PC-9 (cell line): ENCODE results near the gene LRRC46. TPM values are rescaled to one million over a fixed set of nuclear protein-coding genes. Genes with fewer than 3 reads are reported as not detected.

Experiments used
- BruUV-seq: library from RNA; stranded (reverse); fragments of 400-500 nt; replicated peaks from 2 replicates; lab custom pipeline; 2021; lab: Mats Ljungman, UMichigan
- CTCF ChIA-PET: fragments of 300-600 bp; sonication (Branson Sonifier 250); formaldehyde crosslinking; loops from one replicate; lab custom pipeline; 2022; ENCODE audit warnings: antibody characterized with exemption; lab: Charles Lee
- POLR2A ChIA-PET: fragments of 300-600 bp; sonication (Branson Sonifier 250); formaldehyde crosslinking; loops from one replicate; lab custom pipeline; 2022; ENCODE audit warnings: antibody characterized with exemption; ENCODE audit not compliant: unreplicated experiment; lab: Charles Lee
- DNase-seq, 2 experiments: peaks; one replicate each; pipeline versions ENCODE4 v3.0.0 to v3.0.0-alpha.2; 2015 to 2022; ENCODE audit warnings: mixed read lengths in 1 of 2
- H2AFZ ChIP-seq: fragments of 200-600 bp; sonication (generic); 2 replicates; pipeline ENCODE4 v1.8.1; 2017; ENCODE audit warnings: antibody characterized with exemption
- H3F3A ChIP-seq: fragments of 200-600 bp; sonication (generic); 2 replicates; pipeline ENCODE4 v1.8.1; 2017; ENCODE audit warnings: antibody characterized with exemption, mild to moderate bottlenecking, low read depth; ENCODE audit not compliant: insufficient read depth
- H3K27ac ChIP-seq: fragments of 200-600 bp; sonication (generic); 2 replicates; pipeline ENCODE4 v1.6.1; 2016; ENCODE audit warnings: mixed run types
- H3K27me3 ChIP-seq: fragments of 200-600 bp; sonication (generic); 2 replicates; pipeline ENCODE4 v1.6.1; 2016; ENCODE audit warnings: low read depth, mixed run types; ENCODE audit not compliant: insufficient read depth
- H3K36me3 ChIP-seq: fragments of 200-600 bp; sonication (generic); 2 replicates; pipeline ENCODE4 v1.6.1; 2016; ENCODE audit warnings: low read depth, mixed run types
- H3K4me1 ChIP-seq: fragments of 200-600 bp; sonication (generic); replicated peaks from 2 replicates; pipeline ENCODE4 v1.6.1; 2016; ENCODE audit warnings: mixed run types; ENCODE audit not compliant: insufficient read depth
- H3K4me2 ChIP-seq: fragments of 200-600 bp; sonication (generic); 2 replicates; pipeline ENCODE4 v1.6.1; 2017; ENCODE audit warnings: mixed run types
- H3K4me3 ChIP-seq: fragments of 200-600 bp; sonication (generic); 2 replicates; pipeline ENCODE4 v1.6.1; 2016; ENCODE audit warnings: mixed run types
- H3K79me2 ChIP-seq: fragments of 200-600 bp; sonication (generic); 2 replicates; pipeline ENCODE4 v1.6.1; 2017; ENCODE audit warnings: low read depth, mixed run types
- H3K9me2 ChIP-seq: fragments of 200-600 bp; sonication (generic); 2 replicates; pipeline ENCODE4 v1.8.1; 2017; ENCODE audit warnings: mild to moderate bottlenecking; ENCODE audit not compliant: insufficient read depth
- H3K9me3 ChIP-seq: fragments of 200-600 bp; sonication (generic); 2 replicates; pipeline ENCODE4 v1.8.1; 2016; ENCODE audit warnings: low read depth; ENCODE audit not compliant: insufficient read depth
- H4K20me1 ChIP-seq: fragments of 200-600 bp; sonication (generic); 2 replicates; pipeline ENCODE4 v1.8.1; 2017; ENCODE audit not compliant: insufficient read depth
- EZH2 ChIP-seq: fragments of 200-600 bp; sonication (generic); IDR thresholded peaks from 2 replicates; pipeline ENCODE4 v1.8.0; 2017; ENCODE audit warnings: antibody characterized with exemption, low read depth
- intact Hi-C: fragments of 100-400 bp; cut with micrococcal nuclease; formaldehyde crosslinking; loops from one replicate; pipeline ENCODE4 v1.10.0; 2022; ENCODE audit not compliant: unreplicated experiment
- total RNA-seq: library from RNA; stranded (reverse); gene quantifications from 2 replicates; pipeline ENCODE4 v1.2.3, GENCODE V29; 2021
- TF ChIP-seq, protein P1 (sequence below): fragments of 200-600 bp; sonication (generic); conservative IDR thresholded peaks from 2 replicates; pipeline ENCODE4 v1.6.1; 2017; ENCODE audit warnings: mixed run types, antibody characterized with exemption, mild to moderate bottlenecking, moderate library complexity

The LRRC46 gene
- total RNA-seq, 1 experiment from 2014 or later, result 1.9 TPM

GRCh38 chr17:47871048-47871447, 39.6 kb downstream of the LRRC46 start:
- H3K27ac ChIP-seq, result no peak overlapping the region
- no peaks in the 10 kb centered on the region for H4K20me1 ChIP-seq
- H3K36me3 ChIP-seq, result no peaks in the 10 kb centered on the region
- intact Hi-C loops, result no loop called here
- H3K9me2 ChIP-seq, result no peaks in the 10 kb centered on the region
- H3F3A ChIP-seq, result peaks cover 11% of the 10 kb centered on the region
- no peak for DNase-seq
- H3K4me2 ChIP-seq, result no peak overlapping the region
- H2AFZ ChIP-seq, result no peak overlapping the region
- TF ChIP-seq EZH2, result no peak
- TF ChIP-seq, protein P1, sequence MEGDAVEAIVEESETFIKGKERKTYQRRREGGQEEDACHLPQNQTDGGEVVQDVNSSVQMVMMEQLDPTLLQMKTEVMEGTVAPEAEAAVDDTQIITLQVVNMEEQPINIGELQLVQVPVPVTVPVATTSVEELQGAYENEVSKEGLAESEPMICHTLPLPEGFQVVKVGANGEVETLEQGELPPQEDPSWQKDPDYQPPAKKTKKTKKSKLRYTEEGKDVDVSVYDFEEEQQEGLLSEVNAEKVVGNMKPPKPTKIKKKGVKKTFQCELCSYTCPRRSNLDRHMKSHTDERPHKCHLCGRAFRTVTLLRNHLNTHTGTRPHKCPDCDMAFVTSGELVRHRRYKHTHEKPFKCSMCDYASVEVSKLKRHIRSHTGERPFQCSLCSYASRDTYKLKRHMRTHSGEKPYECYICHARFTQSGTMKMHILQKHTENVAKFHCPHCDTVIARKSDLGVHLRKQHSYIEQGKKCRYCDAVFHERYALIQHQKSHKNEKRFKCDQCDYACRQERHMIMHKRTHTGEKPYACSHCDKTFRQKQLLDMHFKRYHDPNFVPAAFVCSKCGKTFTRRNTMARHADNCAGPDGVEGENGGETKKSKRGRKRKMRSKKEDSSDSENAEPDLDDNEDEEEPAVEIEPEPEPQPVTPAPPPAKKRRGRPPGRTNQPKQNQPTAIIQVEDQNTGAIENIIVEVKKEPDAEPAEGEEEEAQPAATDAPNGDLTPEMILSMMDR, result no peak
- H3K79me2 ChIP-seq, result no peaks in the 10 kb centered on the region
- no peaks in the 10 kb centered on the region for H3K9me3 ChIP-seq
- H3K27me3 ChIP-seq, result no peaks in the 10 kb centered on the region
- peaks cover 47% of the 10 kb centered on the region for H3K4me1 ChIP-seq
- ChIA-PET CTCF (no interaction called here), POLR2A (no interaction called here)
- BruUV-seq, result no TSS peak
- H3K4me3 ChIP-seq, result no peak overlapping the region

DNA sequence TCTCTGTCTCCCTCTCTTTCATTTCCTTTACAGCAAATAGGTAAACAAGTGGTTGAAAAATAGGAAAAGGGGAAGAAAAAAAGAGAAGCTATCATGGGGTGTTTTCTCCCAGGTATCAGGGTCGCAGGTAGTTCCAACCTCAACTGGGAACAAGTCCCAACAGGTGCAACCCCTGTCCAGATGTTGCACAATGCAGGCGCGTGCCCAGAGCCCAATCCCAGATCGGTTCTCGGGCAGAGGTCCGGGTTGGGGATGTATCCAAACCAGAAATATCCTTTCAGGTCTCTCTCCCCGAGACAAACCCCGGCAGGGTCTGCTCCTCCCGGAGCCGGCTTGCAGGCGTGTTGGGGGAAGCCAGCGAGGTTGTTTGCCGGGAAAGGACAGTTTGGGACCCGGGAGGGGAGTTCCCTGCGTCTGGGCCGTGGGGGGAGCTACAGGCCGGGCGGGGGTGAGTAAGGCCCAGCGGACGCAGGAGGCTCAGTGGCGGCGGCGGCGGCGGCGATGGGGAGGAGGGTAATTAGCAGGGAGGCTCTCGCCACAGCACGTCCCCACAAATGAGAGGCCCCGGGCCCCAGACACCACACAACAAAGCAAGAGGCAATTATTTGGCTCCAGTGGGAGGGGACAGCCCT, 40.7 kb downstream of the LRRC46 start:
- H3K27me3 ChIP-seq, result no peaks in the 10 kb centered on the region
- H2AFZ ChIP-seq, result no peak overlapping the region
- no peaks in the 10 kb centered on the region for H3K36me3 ChIP-seq
- intact Hi-C loops, result no loop called here
- H3K4me1 ChIP-seq, result peaks cover 48% of the 10 kb centered on the region
- H3K79me2 ChIP-seq, result no peaks in the 10 kb centered on the region
- BruUV-seq, result no TSS peak
- no peaks in the 10 kb centered on the region for H4K20me1 ChIP-seq
- TF ChIP-seq, protein P1, result no peak
- no peak for TF ChIP-seq EZH2
- no peak overlapping the region for H3K4me3 ChIP-seq
- H3K27ac ChIP-seq, result no peak overlapping the region
- peaks cover 13% of the 10 kb centered on the region for H3F3A ChIP-seq
- ChIA-PET CTCF (no interaction called here), POLR2A (no interaction called here)
- no peak overlapping the region for H3K4me2 ChIP-seq
- no peaks in the 10 kb centered on the region for H3K9me3 ChIP-seq
- no peak for DNase-seq
- H3K9me2 ChIP-seq, result no peaks in the 10 kb centered on the region

DNA sequence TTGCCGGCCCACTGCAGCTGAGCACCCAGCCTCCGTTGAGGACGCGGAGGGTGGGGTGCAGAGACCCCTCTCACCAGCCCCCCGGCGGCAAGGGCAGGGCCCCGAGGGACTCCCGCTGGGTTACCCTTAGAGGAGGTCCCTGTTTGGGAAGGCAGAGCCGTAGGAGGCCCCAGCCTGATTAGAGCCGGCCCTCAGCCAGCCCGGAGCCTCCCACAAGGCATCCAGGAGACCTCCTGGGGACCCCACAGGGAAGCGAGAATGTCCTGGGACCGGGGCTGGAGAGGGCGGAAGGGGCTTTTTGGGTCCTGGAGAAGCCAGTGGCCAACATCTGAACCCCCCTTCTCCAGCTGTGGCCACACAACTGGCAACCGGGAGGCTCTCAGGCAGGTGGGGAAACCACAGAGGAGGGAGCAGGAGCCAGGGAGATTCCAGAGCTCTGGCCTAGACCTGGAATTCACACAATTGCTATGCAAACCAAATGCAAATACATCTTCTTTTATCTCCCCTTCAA, 41.2 kb downstream of the LRRC46 start:
- H3K27ac ChIP-seq, result no peak overlapping the region
- no peak overlapping the region for H3K4me3 ChIP-seq
- no TSS peak for BruUV-seq
- no peaks in the 10 kb centered on the region for H3K27me3 ChIP-seq
- H3K36me3 ChIP-seq, result no peaks in the 10 kb centered on the region
- intact Hi-C loops, result no loop called here
- H3K4me2 ChIP-seq, result no peak overlapping the region
- CTCF ChIA-PET, result no interaction called here
- H3K9me2 ChIP-seq, result no peaks in the 10 kb centered on the region
- no peaks in the 10 kb centered on the region for H3K79me2 ChIP-seq
- no peaks in the 10 kb centered on the region for H3K9me3 ChIP-seq
- TF ChIP-seq, protein P1, result no peak
- TF ChIP-seq EZH2, result no peak
- no peak overlapping the region for H2AFZ ChIP-seq
- H3F3A ChIP-seq, result peaks cover 13% of the 10 kb centered on the region
- peaks cover 53% of the 10 kb centered on the region for H3K4me1 ChIP-seq
- no peak for DNase-seq
- no peaks in the 10 kb centered on the region for H4K20me1 ChIP-seq
- POLR2A ChIA-PET, result no interaction called here
